ENCODE data around the gene TCIRG1.

GRCh38 chr11:68065841-68066240, 27.0 kb downstream of the TCIRG1 start:
- TF ChIP-seq CTCF (IDR thresholded peaks at IDR 0.05; ENCODE audit: insufficient read depth, low read length) (no peak), POLR2AphosphoS5 (IDR thresholded peaks at IDR 0.05; ENCODE audit: low read depth) (no peak)

Data from HL-60 (cell line).